A673 (cell line): ENCODE measurements around the gene PXK. TPM values are rescaled to one million over a fixed set of nuclear protein-coding genes. Genes with fewer than 3 reads are reported as not detected.

Source experiments
- BruUV-seq: library from RNA; stranded (reverse); fragments of 400-500 nt; replicated peaks from 2 replicates; lab custom pipeline; 2021; lab: Mats Ljungman, UMichigan
- CTCF ChIA-PET: fragments of 300-600 bp; sonication (Branson Sonifier 250); formaldehyde crosslinking; loops from one replicate; lab custom pipeline; 2022; ENCODE audit warnings: antibody characterized with exemption; lab: Charles Lee
- POLR2A ChIA-PET: fragments of 300-600 bp; sonication (Branson Sonifier 250); formaldehyde crosslinking; loops from one replicate; lab custom pipeline; 2022; ENCODE audit warnings: antibody characterized with exemption; ENCODE audit not compliant: low non-redundant PET; lab: Charles Lee
- DNase-seq: peaks from one replicate; pipeline ENCODE4 v3.0.0-alpha.2; 2015; ENCODE audit warnings: low spot score
- H3K27ac ChIP-seq: fragments of 200-600 bp; sonication (generic); 2 replicates; pipeline ENCODE4 v1.5.1; 2016; ENCODE audit warnings: mixed run types, low read depth, mild to moderate bottlenecking, mixed read lengths, antibody characterized with exemption, low read length; ENCODE audit not compliant: poor library complexity, severe bottlenecking
- H3K27me3 ChIP-seq: fragments of 200-600 bp; sonication (generic); replicated peaks from 2 replicates; pipeline ENCODE4 v1.6.1; 2017; ENCODE audit warnings: mixed run types, low read depth, mild to moderate bottlenecking, mixed read lengths, antibody characterized with exemption, low read length; ENCODE audit not compliant: insufficient read depth, poor library complexity
- H3K36me3 ChIP-seq: fragments of 200-600 bp; sonication (generic); 2 replicates; pipeline ENCODE4 v1.6.1; 2016; ENCODE audit warnings: mixed run types, mild to moderate bottlenecking, mixed read lengths, antibody characterized with exemption, low read length; ENCODE audit not compliant: insufficient read depth, poor library complexity, severe bottlenecking
- H3K4me1 ChIP-seq: fragments of 200-600 bp; sonication (generic); 2 replicates; pipeline ENCODE4 v1.6.1; 2017; ENCODE audit warnings: mixed run types, mild to moderate bottlenecking, mixed read lengths, antibody characterized with exemption, low read length; ENCODE audit not compliant: insufficient read depth, poor library complexity, severe bottlenecking
- H3K4me3 ChIP-seq: fragments of 200-600 bp; sonication (generic); 2 replicates; pipeline ENCODE4 v1.5.1; 2016; ENCODE audit warnings: low read depth, mixed run types, mild to moderate bottlenecking, mixed read lengths, low read length; ENCODE audit not compliant: poor library complexity, severe bottlenecking
- H3K9me3 ChIP-seq: fragments of 200-600 bp; sonication (generic); 2 replicates; pipeline ENCODE4 v1.6.1; 2016; ENCODE audit warnings: mixed run types, low read depth, mild to moderate bottlenecking, mixed read lengths, antibody characterized with exemption, low read length; ENCODE audit not compliant: poor library complexity, severe bottlenecking
- CTCF ChIP-seq: fragments of 300-800, 200-600 bp; sonication (generic); conservative IDR thresholded peaks from 2 replicates; pipeline ENCODE4 v1.5.1; 2017; ENCODE audit warnings: low read depth, mild to moderate bottlenecking, antibody characterized with exemption, low read length, moderate library complexity, mixed read lengths
- EZH2 ChIP-seq: fragments of 200-600 bp; sonication (generic); IDR thresholded peaks from 2 replicates; pipeline ENCODE4 v1.6.1; 2017; ENCODE audit warnings: borderline replicate concordance, low read depth, mild to moderate bottlenecking, mixed read lengths, antibody characterized with exemption, low read length; ENCODE audit not compliant: poor library complexity, severe bottlenecking
- intact Hi-C: fragments of 100-400 bp; cut with micrococcal nuclease; formaldehyde crosslinking; loops from one replicate; pipeline ENCODE4 v1.10.0; 2022; ENCODE audit not compliant: unreplicated experiment
- total RNA-seq: library from RNA; stranded (reverse); gene quantifications from 2 replicates; pipeline ENCODE4 v1.2.3, GENCODE V29; 2021

PXK gene
- total RNA-seq, 1 experiment from 2014 or later, result 13.2 TPM

DNA sequence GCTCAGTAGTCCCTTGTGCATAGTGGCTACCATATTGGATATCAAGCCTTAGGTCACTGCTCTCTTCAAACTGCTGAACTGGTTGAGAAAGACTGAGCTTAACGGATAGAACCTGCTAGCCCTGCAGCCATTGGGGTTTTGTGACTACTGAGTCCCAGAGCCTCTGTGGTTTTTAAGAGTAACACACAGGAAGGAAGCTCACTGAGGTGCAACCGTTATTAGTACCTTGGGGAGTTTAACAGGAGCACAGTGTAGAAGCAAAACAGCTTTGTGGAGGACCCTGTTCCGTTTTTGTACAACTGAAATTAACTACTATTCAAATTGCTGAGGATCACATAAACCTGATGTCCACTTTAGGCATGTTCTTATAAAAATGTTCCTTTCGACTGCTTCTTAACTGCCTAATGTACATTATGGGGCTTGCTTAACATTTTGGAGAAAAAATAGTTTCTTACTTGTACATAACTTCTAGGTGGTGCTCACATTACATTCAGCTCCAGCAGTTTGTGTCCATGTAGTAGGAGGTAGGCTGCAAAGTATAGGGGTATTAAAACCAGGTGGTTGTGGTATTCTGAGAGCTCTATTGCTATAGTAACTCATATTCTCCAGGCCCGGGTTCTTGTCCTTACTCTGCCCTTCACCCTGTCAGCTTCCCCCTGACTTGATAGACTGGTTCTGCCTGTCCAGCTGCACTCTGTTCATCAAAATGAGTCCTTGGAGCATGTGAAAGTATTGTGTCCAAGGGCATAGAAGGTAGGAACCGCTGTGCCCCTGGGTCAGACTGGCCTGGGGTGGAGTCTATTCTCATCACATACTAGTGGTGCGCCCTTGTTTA, 17.3 kb downstream of the PXK start:
- no peak overlapping the region for H3K4me3 ChIP-seq
- no TSS peak for BruUV-seq
- intact Hi-C loops, result no loop called here
- no peak overlapping the region for H3K27ac ChIP-seq
- ChIA-PET CTCF (no interaction called here), POLR2A (no interaction called here)
- H3K27me3 ChIP-seq, result no peaks in the 10 kb centered on the region
- TF ChIP-seq EZH2, result no peak
- no peak for TF ChIP-seq CTCF
- no peaks in the 10 kb centered on the region for H3K9me3 ChIP-seq
- no peaks in the 10 kb centered on the region for H3K36me3 ChIP-seq
- peaks cover 7% of the 10 kb centered on the region for H3K4me1 ChIP-seq
- no peak for DNase-seq

- no peak overlapping the region for H3K4me3 ChIP-seq
- no peaks in the 10 kb centered on the region for H3K9me3 ChIP-seq
- H3K27me3 ChIP-seq, result no peaks in the 10 kb centered on the region
- peaks cover 7% of the 10 kb centered on the region for H3K4me1 ChIP-seq
- H3K27ac ChIP-seq, result no peak overlapping the region
- TF ChIP-seq EZH2 (no peak), CTCF (no peak)
- intact Hi-C loops, result no loop called here
- CTCF ChIA-PET, result no interaction called here
- no peaks in the 10 kb centered on the region for H3K36me3 ChIP-seq
- POLR2A ChIA-PET, result no interaction called here
- BruUV-seq, result no TSS peak
- DNase-seq, result no peak
Measured at GRCh38 chr3:58350627-58351013, 17.9 kb downstream of the PXK start.

DNA sequence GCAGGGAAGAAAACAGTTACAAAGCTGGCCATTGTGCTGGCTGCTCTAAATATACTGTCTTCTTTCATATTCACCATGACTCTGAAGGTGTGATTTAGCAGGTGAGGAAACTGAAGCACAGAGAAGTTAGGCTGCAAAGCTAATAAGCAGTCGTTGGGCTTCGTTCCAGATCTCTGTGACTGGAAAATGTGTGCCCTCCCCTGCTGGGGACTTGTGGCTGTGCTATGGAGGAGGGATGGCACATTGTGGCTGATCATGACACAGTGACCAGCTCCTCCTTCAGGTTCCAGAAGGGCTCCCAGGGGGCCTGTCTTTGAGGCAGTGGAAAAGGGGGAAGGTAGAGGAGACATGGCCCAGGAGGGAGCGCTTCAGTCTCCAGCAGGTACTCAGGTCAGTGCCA, 19.2 kb downstream of the PXK start:
- Histone ChIP-seq H3K27ac (no peak overlapping the region), H3K4me1 (peaks cover 7% of the 10 kb centered on the region), H3K36me3 (no peaks in the 10 kb centered on the region), H3K4me3 (no peak overlapping the region), H3K27me3 (no peaks in the 10 kb centered on the region), H3K9me3 (no peaks in the 10 kb centered on the region)
- ChIA-PET POLR2A (interaction anchor here (0.6 kb wide), 1 partner anchor 390 kb away, joined by 4 read pairs; no protein-coding TSS in a partner anchor), CTCF (no interaction called here)
- peak; percentile 58 for DNase-seq
- no peak for TF ChIP-seq EZH2
- no peak for TF ChIP-seq CTCF
- intact Hi-C loops, result no loop called here
- BruUV-seq, result no TSS peak
